ENCODE measurements around the gene THBS1. TPM values are rescaled to one million over a fixed set of nuclear protein-coding genes. Genes with fewer than 3 reads are reported as not detected.

THBS1 gene
- polyA plus RNA-seq, 1 experiment, result 6,610 TPM

- TF ChIP-seq CTCF (IDR thresholded peaks at IDR 0.05; ENCODE audit: insufficient read depth, low read depth, low read length), result no peak
- POLR2A ChIA-PET, result interaction anchor here (0.6 to 1.3 kb wide), 3 partner anchors 157 to 227 kb away, joined by 3 read pairs; no protein-coding TSS in a partner anchor
- Histone ChIP-seq H3K4me3 (ENCODE audit: low read depth, low read length) (peak overlapping the region; percentile 54), H3K36me3 (ENCODE audit: control insufficient read depth, insufficient read depth, low read length) (peaks cover 53% of the 10 kb centered on the region), H3K27me3 (ENCODE audit: control insufficient read depth, insufficient read depth, low read length) (no peaks in the 10 kb centered on the region)
- CTCF ChIA-PET, result no interaction called here
- DNase-seq (ENCODE audit: low read depth), result peak; percentile 39
These were observed 6.3 kb downstream of the THBS1 start for GRCh38 chr15:39587096-39587721.

GRCh38 chr15:39587731-39588530 is 7.1 kb downstream of the THBS1 start:
- peak overlapping the region; percentile 26 for H3K4me3 ChIP-seq (ENCODE audit: low read depth, low read length)
- peaks cover 50% of the 10 kb centered on the region for H3K36me3 ChIP-seq (ENCODE audit: control insufficient read depth, insufficient read depth, low read length)
- DNase-seq (ENCODE audit: low read depth), result peak; percentile 28
- CTCF ChIA-PET, result no interaction called here
- no peak for TF ChIP-seq CTCF (IDR thresholded peaks at IDR 0.05; ENCODE audit: insufficient read depth, low read depth, low read length)
- H3K27me3 ChIP-seq (ENCODE audit: control insufficient read depth, insufficient read depth, low read length), result no peaks in the 10 kb centered on the region
- POLR2A ChIA-PET, result interaction anchor here (0.6 kb wide), 2 partner anchors 91 to 158 kb away, joined by 3 read pairs; no protein-coding TSS in a partner anchor

- ChIA-PET POLR2A (interaction anchor here (0.6 kb wide), 2 partner anchors 10 to 90 kb away, joined by 3 to 4 read pairs; no protein-coding TSS in a partner anchor), CTCF (no interaction called here)
- DNase-seq (ENCODE audit: low read depth), result peak; percentile 6
- TF ChIP-seq CTCF (IDR thresholded peaks at IDR 0.05; ENCODE audit: insufficient read depth, low read depth, low read length), result no peak
- H3K27me3 ChIP-seq (ENCODE audit: control insufficient read depth, insufficient read depth, low read length), result no peaks in the 10 kb centered on the region
- H3K36me3 ChIP-seq (ENCODE audit: control insufficient read depth, insufficient read depth, low read length), result peaks cover 52% of the 10 kb centered on the region
- H3K4me3 ChIP-seq (ENCODE audit: low read depth, low read length), result peak overlapping the region; percentile 24
These were observed 7.8 kb downstream of the THBS1 start for GRCh38 chr15:39588531-39589192.

GRCh38 chr15:39589193-39589814 is 8.4 kb downstream of the THBS1 start:
- no peaks in the 10 kb centered on the region for H3K27me3 ChIP-seq (ENCODE audit: control insufficient read depth, insufficient read depth, low read length)
- TF ChIP-seq CTCF (IDR thresholded peaks at IDR 0.05; ENCODE audit: insufficient read depth, low read depth, low read length), result no peak
- DNase-seq (ENCODE audit: low read depth), result no peak
- POLR2A ChIA-PET, result interaction anchor here (0.6 kb wide), 1 partner anchor 10 kb away, joined by 4 read pairs; no protein-coding TSS in a partner anchor
- H3K4me3 ChIP-seq (ENCODE audit: low read depth, low read length), result peak overlapping the region; percentile 24
- CTCF ChIA-PET, result no interaction called here
- H3K36me3 ChIP-seq (ENCODE audit: control insufficient read depth, insufficient read depth, low read length), result peaks cover 51% of the 10 kb centered on the region
